SKM-1 treated with dmso at 0.1 percent for 144 hours (cell line): Measurements from ENCODE around the gene BRMS1L.

Source experiments
- DNase-seq: peaks from one replicate; lab custom pipeline; 2025; ENCODE audit not compliant: unreplicated experiment; lab: John Stamatoyannopoulos, UW

The BRMS1L gene

GRCh38 chr14:35865611-35866324 is 39.6 kb downstream of the BRMS1L start:
- DNase-seq: no peak

GRCh38 chr14:35866595-35867279 is 40.6 kb downstream of the BRMS1L start:
- DNase-seq: no peak

GRCh38 chr14:35867280-35867629 is 41.1 kb downstream of the BRMS1L start:
- DNase-seq: no peak

GRCh38 chr14:35875296-35875695 is 49.2 kb downstream of the BRMS1L start:
- no peak for DNase-seq

GRCh38 chr14:35877276-35877675 is 51.1 kb downstream of the BRMS1L start:
- no peak for DNase-seq

- no peak for DNase-seq
Measured at GRCh38 chr14:35878272-35879150, 52.4 kb downstream of the BRMS1L start.

GRCh38 chr14:35879151-35879648 is 53.1 kb downstream of the BRMS1L start:
- no peak for DNase-seq

GRCh38 chr14:35879654-35880249 is 53.6 kb downstream of the BRMS1L start:
- no peak for DNase-seq

- no peak for DNase-seq
Measured at GRCh38 chr14:35881280-35881679, 55.1 kb downstream of the BRMS1L start.

GRCh38 chr14:35883677-35884293 is 57.6 kb downstream of the BRMS1L start:
- DNase-seq: no peak

GRCh38 chr14:35890308-35890707 is 64.2 kb downstream of the BRMS1L start:
- DNase-seq: no peak

- no peak for DNase-seq
Measured at GRCh38 chr14:35895256-35895655, 69.1 kb downstream of the BRMS1L start.

GRCh38 chr14:35897616-35898111 is 71.5 kb downstream of the BRMS1L start:
- DNase-seq: no peak

GRCh38 chr14:35898217-35898775 is 72.2 kb downstream of the BRMS1L start:
- DNase-seq: no peak

GRCh38 chr14:35900741-35901140 is 74.6 kb downstream of the BRMS1L start:
- DNase-seq: no peak

GRCh38 chr14:35909665-35910064 is 83.5 kb downstream of the BRMS1L start:
- no peak for DNase-seq

GRCh38 chr14:35910191-35910590 is 84.1 kb downstream of the BRMS1L start:
- DNase-seq: no peak

- DNase-seq: no peak
Measured at GRCh38 chr14:35911097-35911496, 85.0 kb downstream of the BRMS1L start.

GRCh38 chr14:35915185-35915584 is 89.0 kb downstream of the BRMS1L start:
- no peak for DNase-seq

GRCh38 chr14:35915775-35916174 is 89.6 kb downstream of the BRMS1L start:
- DNase-seq: no peak
